ENCODE measurements around the gene CFAP97D2. TPM values are rescaled to one million over a fixed set of nuclear protein-coding genes. Genes with fewer than 3 reads are reported as not detected.
A peak's percentile ranks its signal among the peaks of the same experiment; 100 is the strongest.

The CFAP97D2 gene
- polyA plus RNA-seq, 1 of the 3 experiments (the other 2 are of a cell fraction) = not detected

DNA sequence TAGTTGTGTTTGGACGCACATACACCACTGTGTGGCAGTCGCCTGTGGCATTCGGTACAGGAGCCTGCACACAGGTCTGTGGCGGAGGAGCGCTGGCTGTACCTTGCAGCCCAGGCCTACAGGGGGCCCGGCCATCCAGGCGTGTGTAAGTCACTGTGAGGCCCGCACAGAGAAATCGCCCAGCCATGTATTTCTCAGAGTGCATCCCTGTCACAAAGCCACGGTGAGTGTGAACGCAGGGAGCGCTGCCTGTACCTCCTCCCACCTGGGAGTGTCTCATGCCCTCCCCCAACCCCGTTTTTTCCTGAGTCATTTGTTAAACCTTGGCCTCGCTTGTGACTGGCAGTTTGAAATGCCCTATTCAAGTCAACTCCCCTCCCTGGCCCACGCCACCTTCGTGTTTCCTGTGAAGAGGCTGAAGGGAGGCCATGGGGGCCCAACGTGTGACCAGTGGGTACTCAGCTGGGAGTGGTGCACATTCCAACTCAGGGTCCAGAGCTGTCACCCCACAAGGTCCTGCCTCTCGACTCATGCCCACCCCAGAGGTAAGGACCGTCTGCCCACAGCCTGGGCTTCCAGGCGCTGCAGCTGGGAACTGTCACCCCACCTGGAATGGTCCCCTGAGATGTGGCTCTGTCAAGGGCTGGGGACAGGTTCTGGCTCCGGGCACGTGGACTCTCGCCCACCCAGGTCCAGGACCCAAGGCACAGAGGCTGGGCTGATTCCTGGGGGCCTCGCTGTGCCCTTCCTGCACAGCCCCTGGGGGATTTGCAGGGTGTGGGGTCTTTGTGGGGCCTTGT, 35.1 kb upstream of the CFAP97D2 start:
- WGBS (ENCODE audit: low lambda C conversion rate) = 82% methylated on average over 11 of the region's 24 CpGs
- ChIA-PET CTCF (interaction anchor here (1.1 to 1.3 kb wide), 3 partner anchors 21 to 279 kb away, joined by 3 to 5 read pairs (median 3); partner anchors contain the start of gene GAS6), POLR2A (no interaction called here)
- no peak overlapping the region for H2AFZ ChIP-seq (ENCODE audit: low read depth)
- no peaks in the 10 kb centered on the region for H4K20me1 ChIP-seq (ENCODE audit: insufficient read depth)
- peaks cover 0 to 18% of the 10 kb centered on the region in 2 experiments; a peak in 1 of 4 replicates for H3K4me1 ChIP-seq (ENCODE audit: control insufficient read depth in 1 of 2, insufficient read depth in 2 of 2, low read depth in 1 of 2, low read length in 1 of 2)
- no peaks in the 10 kb centered on the region for H3K9me3 ChIP-seq
- peak; percentile 61 for DNase-seq
- TF ChIP-seq TCF12 (IDR thresholded peaks at IDR 0.05) = no peak
- no peak for TF ChIP-seq POLR2AphosphoS5 (IDR thresholded peaks at IDR 0.05; ENCODE audit: low read depth, low read length)
- TF ChIP-seq, protein P1, sequence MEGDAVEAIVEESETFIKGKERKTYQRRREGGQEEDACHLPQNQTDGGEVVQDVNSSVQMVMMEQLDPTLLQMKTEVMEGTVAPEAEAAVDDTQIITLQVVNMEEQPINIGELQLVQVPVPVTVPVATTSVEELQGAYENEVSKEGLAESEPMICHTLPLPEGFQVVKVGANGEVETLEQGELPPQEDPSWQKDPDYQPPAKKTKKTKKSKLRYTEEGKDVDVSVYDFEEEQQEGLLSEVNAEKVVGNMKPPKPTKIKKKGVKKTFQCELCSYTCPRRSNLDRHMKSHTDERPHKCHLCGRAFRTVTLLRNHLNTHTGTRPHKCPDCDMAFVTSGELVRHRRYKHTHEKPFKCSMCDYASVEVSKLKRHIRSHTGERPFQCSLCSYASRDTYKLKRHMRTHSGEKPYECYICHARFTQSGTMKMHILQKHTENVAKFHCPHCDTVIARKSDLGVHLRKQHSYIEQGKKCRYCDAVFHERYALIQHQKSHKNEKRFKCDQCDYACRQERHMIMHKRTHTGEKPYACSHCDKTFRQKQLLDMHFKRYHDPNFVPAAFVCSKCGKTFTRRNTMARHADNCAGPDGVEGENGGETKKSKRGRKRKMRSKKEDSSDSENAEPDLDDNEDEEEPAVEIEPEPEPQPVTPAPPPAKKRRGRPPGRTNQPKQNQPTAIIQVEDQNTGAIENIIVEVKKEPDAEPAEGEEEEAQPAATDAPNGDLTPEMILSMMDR (IDR thresholded peaks at IDR 0.05) = peak; percentile 23; the same call in 1 of the 2 replicates
- TF ChIP-seq RFX5 (IDR thresholded peaks at IDR 0.05; ENCODE audit: low read length) = no peak
- H3K27ac ChIP-seq (ENCODE audit: low read depth in 2 of 2, low read length in 1 of 2) = no peak overlapping the region
- no peaks in the 10 kb centered on the region for H3K36me3 ChIP-seq (replicated peaks in 1 of 2; ENCODE audit: control insufficient read depth in 1 of 2, insufficient read depth in 2 of 2, low read length in 1 of 2)
- no peaks in the 10 kb centered on the region for H3K9me2 ChIP-seq
- H3K4me2 ChIP-seq = no peak overlapping the region
- H3K9ac ChIP-seq = no peak overlapping the region
- H3K27me3 ChIP-seq (ENCODE audit: insufficient read depth) = no peaks in the 10 kb centered on the region
- no peak overlapping the region for H3K4me3 ChIP-seq (ENCODE audit: low read depth in 2 of 2, low read length in 1 of 2)
- H3K79me2 ChIP-seq (ENCODE audit: insufficient read depth) = no peaks in the 10 kb centered on the region
- peaks cover 4% of the 10 kb centered on the region for H3F3A ChIP-seq (replicated peaks; ENCODE audit: insufficient read depth)

DNA sequence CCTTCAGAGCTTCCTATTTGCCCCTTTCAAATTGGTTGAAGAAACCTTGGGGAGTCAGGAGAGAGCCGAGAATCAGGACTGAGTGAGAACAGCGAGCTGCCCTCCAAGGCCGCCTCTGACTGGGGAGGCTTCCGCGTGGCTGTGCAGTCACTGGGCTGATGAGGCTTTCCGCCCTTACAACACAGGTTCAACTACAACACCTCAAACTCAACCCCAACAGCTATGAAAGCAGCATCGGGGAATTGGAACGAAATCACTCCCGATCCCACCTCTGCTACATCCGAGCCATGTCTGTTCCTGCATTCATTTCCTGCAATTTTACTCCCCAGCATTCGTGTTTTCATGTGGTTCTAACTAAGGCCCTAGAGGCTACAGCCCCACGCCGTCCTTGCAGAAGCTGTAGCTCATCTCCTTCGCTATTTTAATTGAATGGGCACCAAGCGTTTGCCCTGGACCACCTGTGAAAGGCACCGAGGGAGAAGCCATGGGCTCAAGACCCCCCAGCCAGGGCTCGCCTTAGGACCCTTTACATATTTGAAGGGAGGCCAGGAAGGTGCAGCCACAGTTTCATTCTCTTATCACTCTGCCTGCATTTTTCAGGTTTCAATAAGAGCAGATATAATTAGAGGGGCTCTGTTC, 34.3 kb upstream of the CFAP97D2 start:
- H3K4me3 ChIP-seq (ENCODE audit: low read depth in 2 of 2, low read length in 1 of 2) = no peak overlapping the region
- H4K20me1 ChIP-seq (ENCODE audit: insufficient read depth) = no peaks in the 10 kb centered on the region
- H3K9me2 ChIP-seq = no peaks in the 10 kb centered on the region
- peaks cover 4% of the 10 kb centered on the region for H3F3A ChIP-seq (replicated peaks; ENCODE audit: insufficient read depth)
- ChIA-PET CTCF (interaction anchor here (1.1 to 1.3 kb wide), 3 partner anchors 22 to 280 kb away, joined by 3 to 5 read pairs (median 3); partner anchors contain the start of gene GAS6), POLR2A (no interaction called here)
- H2AFZ ChIP-seq (ENCODE audit: low read depth) = no peak overlapping the region
- H3K9ac ChIP-seq = no peak overlapping the region
- no peaks in the 10 kb centered on the region for H3K9me3 ChIP-seq
- WGBS (ENCODE audit: low lambda C conversion rate) = 88% methylated on average over 17 of the region's 17 CpGs
- no peak overlapping the region for H3K4me2 ChIP-seq
- peaks cover 0 to 18% of the 10 kb centered on the region in 2 experiments; a peak in 1 of 4 replicates for H3K4me1 ChIP-seq (ENCODE audit: control insufficient read depth in 1 of 2, insufficient read depth in 2 of 2, low read depth in 1 of 2, low read length in 1 of 2)
- DNase-seq = no peak
- TF ChIP-seq ELF1 (IDR thresholded peaks at IDR 0.05) = no peak
- TF ChIP-seq RAD21 (IDR thresholded peaks at IDR 0.05; ENCODE audit: low read length) = no peak
- no peak for TF ChIP-seq FOXJ3 (CRISPR knock-in tag; IDR thresholded peaks at IDR 0.05)
- no peak for TF ChIP-seq TEAD4 (IDR thresholded peaks at IDR 0.05; ENCODE audit: borderline replicate concordance, insufficient read depth)
- H3K79me2 ChIP-seq (ENCODE audit: insufficient read depth) = no peaks in the 10 kb centered on the region
- no peaks in the 10 kb centered on the region for H3K36me3 ChIP-seq (replicated peaks in 1 of 2; ENCODE audit: control insufficient read depth in 1 of 2, insufficient read depth in 2 of 2, low read length in 1 of 2)
- H3K27me3 ChIP-seq (ENCODE audit: insufficient read depth) = no peaks in the 10 kb centered on the region
- no peak overlapping the region for H3K27ac ChIP-seq (ENCODE audit: low read depth in 2 of 2, low read length in 1 of 2)
